Brain microvascular endothelial cell (primary cell): ENCODE measurements around the gene ARSD.
"Not testable (repeated sequence)": the region's sequence is repeated elsewhere in the genome, so short reads cannot be mapped to it uniquely, and the experiment has no call there.

Experiments
- DNase-seq: peaks from one replicate; pipeline ENCODE4 v3.0.0-alpha.2; 2020
- H3K27ac ChIP-seq: fragments of 250-450 bp; sonication (Bioruptor Pico); 2 replicates; pipeline ENCODE4 v1.5.1; 2020; ENCODE audit warnings: mild to moderate bottlenecking, moderate library complexity
- H3K27me3 ChIP-seq: fragments of 250-450 bp; sonication (Bioruptor Pico); replicated peaks from 2 replicates; pipeline ENCODE4 v1.5.1; 2020; ENCODE audit warnings: mild to moderate bottlenecking
- H3K36me3 ChIP-seq: fragments of 250-450 bp; sonication (Bioruptor Pico); replicated peaks from 2 replicates; pipeline ENCODE4 v1.5.1; 2020; ENCODE audit warnings: mild to moderate bottlenecking
- H3K4me3 ChIP-seq: 2 replicates; pipeline ENCODE4 v1.5.1; 2011; ENCODE audit warnings: low read depth, mild to moderate bottlenecking, control low read depth, low read length, moderate library complexity
- in situ Hi-C: cut with HindIII; loops from 2 replicates; pipeline ENCODE4 v1.10.0; 2017; ENCODE audit warnings: low sequenced_read_pairs, low pct_ligation_motif_present
- TF ChIP-seq, protein P1 (sequence below): IDR thresholded peaks from 2 replicates; pipeline ENCODE4 v1.5.1; 2011; ENCODE audit warnings: low read depth, mild to moderate bottlenecking, moderate library complexity, low read length, control low read depth, inconsistent platforms; ENCODE audit errors: missing control alignments

The ARSD gene

DNA sequence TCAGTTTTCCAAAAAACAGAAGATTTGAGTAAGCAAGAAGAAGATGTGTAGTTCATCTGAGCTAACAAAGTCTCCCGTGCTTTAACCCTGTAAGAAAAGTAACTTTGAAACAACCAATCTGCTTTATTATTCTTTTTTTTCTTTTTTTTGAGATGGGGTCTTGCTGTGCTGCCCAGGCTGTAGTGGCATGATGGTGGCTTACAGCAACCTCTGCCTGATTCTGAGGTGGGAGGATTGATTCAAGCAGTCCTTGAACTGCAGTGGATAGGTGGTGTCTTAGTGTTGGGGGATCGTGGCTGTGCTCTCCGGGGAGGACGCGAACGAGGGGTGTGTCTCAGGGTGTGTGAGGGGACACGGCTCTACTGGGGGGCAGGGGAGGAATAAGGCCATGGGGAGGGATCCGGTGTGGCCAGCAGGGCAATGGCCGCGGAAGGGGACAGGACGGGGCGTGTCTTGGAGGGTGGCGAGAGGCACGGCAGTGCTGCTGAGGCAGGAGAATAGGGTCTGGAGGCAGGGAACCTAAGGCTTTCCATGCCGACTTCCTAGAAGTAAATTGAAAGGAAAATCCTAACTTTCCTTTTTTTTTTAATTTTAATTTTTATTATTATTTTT is 2.4 kb downstream of the ARSD start:
- TF ChIP-seq, protein P1, sequence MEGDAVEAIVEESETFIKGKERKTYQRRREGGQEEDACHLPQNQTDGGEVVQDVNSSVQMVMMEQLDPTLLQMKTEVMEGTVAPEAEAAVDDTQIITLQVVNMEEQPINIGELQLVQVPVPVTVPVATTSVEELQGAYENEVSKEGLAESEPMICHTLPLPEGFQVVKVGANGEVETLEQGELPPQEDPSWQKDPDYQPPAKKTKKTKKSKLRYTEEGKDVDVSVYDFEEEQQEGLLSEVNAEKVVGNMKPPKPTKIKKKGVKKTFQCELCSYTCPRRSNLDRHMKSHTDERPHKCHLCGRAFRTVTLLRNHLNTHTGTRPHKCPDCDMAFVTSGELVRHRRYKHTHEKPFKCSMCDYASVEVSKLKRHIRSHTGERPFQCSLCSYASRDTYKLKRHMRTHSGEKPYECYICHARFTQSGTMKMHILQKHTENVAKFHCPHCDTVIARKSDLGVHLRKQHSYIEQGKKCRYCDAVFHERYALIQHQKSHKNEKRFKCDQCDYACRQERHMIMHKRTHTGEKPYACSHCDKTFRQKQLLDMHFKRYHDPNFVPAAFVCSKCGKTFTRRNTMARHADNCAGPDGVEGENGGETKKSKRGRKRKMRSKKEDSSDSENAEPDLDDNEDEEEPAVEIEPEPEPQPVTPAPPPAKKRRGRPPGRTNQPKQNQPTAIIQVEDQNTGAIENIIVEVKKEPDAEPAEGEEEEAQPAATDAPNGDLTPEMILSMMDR = no peak
- DNase-seq = no peak
- Histone ChIP-seq H3K4me3 (no peak overlapping the region), H3K27me3 (no peaks in the 10 kb centered on the region), H3K27ac (no peak overlapping the region), H3K36me3 (no peaks in the 10 kb centered on the region)
- in situ Hi-C loops = no loop called here

DNA sequence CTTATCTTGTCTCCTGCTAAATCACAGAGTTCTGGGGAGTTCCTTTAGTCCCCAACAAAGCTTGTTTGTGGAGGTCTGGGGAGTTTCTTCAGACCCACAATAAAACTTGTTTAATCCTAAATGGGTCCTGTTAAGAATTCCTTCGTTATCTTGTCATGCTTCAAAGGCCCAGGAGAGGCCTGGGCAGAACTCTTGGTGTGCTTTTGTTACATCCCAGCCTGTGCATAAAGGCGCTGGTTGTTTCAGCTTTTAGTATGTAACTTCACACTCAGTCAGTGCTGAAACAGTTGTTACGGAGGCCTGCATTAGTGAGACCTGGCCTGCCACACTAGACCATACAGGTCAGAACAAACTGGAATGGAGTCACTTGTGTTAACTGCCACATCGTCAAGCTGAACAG is 2.9 kb downstream of the ARSD start:
- in situ Hi-C loops = not testable (repeated sequence)

DNA sequence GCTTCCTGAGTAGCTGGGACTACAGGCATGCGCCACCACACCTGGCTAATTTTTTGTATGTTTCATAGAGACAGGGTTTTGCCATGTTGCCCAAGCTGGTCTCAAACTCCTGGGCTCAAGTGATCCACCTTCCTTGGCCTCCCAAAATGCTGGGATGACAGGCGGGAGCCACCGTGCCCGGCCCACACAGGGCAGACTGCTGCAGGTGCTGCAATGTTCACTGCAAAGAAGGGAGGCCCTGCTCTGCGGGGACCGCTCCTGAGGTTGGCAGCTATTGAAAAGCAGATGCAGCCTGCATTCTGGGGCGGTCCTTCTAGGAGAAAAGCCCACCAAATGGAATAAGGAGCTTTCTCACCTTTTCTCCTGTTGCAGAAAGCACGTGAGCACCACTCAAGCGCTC is 5.0 kb downstream of the ARSD start:
- H3K36me3 ChIP-seq = no peaks in the 10 kb centered on the region
- in situ Hi-C loops = no loop called here
- no peak overlapping the region for H3K27ac ChIP-seq
- H3K4me3 ChIP-seq = no peak overlapping the region
- TF ChIP-seq, protein P1 = no peak
- H3K27me3 ChIP-seq = no peaks in the 10 kb centered on the region
- DNase-seq = no peak

More for the DNA sequence above, 2.9 kb downstream of the ARSD start:
- H3K27me3 ChIP-seq, H3K36me3 ChIP-seq, H3K27ac ChIP-seq, H3K4me3 ChIP-seq, DNase-seq: not testable (repeated sequence)

DNA sequence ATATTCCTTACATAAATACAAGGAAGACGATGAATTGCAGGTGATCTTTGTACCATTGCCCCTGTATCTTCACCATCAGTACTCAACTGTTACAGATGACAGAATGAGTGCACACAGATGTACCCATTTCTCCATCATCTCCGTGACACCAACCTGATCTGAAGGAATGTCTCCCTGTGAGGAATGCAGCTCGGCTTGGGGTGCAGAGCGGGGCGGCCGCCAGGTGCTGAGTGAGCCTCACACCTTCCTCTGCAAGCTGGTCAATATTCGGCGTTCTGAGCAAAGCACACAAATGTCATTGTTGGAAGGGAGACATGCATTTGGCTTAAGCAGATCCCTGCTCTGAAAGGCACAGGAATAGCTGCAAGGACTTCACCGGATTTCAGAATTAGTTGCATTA is 7.4 kb downstream of the ARSD start:
- Histone ChIP-seq H3K36me3 (no peaks in the 10 kb centered on the region), H3K4me3 (no peak overlapping the region), H3K27ac (no peak overlapping the region), H3K27me3 (no peaks in the 10 kb centered on the region)
- in situ Hi-C loops = no loop called here
- TF ChIP-seq, protein P1 = no peak
- no peak for DNase-seq

DNA sequence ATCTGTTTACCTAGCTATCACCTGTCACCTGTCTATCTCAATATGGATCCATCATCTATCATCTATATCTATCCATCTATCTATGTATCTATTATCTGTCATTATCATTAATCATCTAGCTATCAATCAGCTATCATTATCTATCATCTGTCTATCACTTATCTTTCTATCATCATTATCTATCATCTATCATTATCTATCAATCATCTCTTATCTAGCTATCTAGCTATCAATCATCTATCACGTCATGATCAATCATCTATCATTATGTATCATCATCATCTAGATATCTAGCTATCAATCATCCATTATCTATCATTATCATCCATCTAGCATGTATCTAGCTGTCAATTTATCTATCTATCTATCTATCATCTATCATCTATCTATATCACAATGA is 7.9 kb downstream of the ARSD start:
- H3K4me3 ChIP-seq = no peak overlapping the region
- H3K27ac ChIP-seq = no peak overlapping the region
- no peak for DNase-seq
- TF ChIP-seq, protein P1 = no peak
- H3K36me3 ChIP-seq = no peaks in the 10 kb centered on the region
- in situ Hi-C loops = no loop called here
- no peaks in the 10 kb centered on the region for H3K27me3 ChIP-seq

DNA sequence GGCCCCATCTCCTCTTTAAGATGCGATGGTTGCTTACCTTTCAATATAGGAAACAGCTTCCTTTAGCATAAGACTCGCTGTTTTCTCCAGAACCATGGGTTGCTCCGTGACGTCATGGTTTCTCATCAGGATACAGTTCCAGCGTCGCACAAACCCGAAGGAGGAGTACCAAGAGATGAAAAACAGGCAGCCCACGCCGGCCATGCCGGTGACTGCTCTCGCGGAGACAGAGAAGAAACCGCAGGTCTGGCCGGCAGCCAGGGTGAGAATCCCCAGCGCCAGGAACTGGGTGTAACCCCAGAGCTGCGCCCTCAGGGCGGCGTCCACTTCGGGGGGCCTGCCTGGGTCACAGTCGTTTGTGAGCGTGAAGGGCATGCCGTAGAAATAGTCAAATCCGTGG is 11.4 kb downstream of the ARSD start:
- TF ChIP-seq, protein P1 = no peak
- Histone ChIP-seq H3K4me3 (no peak overlapping the region), H3K27ac (no peak overlapping the region), H3K36me3 (no peaks in the 10 kb centered on the region), H3K27me3 (no peaks in the 10 kb centered on the region)
- no peak for DNase-seq
- in situ Hi-C loops = no loop called here
